A549 (cell line): ENCODE results near the gene NUCB1. TPM values are rescaled to one million over a fixed set of nuclear protein-coding genes. Genes with fewer than 3 reads are reported as not detected.

Experiments
- ATAC-seq, 2 experiments: fragments of 200-7000 bp in 1 of 2; fragments of >200 bp in 1 of 2; cut with Nextera tagmentation in 1 of 2; cut with Tn5 transposase in 1 of 2; 3 replicates each; pipeline versions ENCODE4 v1.8.0 to v1.9.1; 2018 to 2020; ENCODE audit warnings: mild to moderate bottlenecking in 1 of 2, moderate library complexity in 1 of 2
- CTCF ChIA-PET: fragments of 300-600 bp; sonication (Branson Sonifier 250); formaldehyde crosslinking; extraction: SDS; loops from one replicate; lab custom pipeline; 2021; ENCODE audit warnings: antibody characterized with exemption, inconsistent platforms; lab: Yijun Ruan, JAX
- POLR2A ChIA-PET: fragments of 350-600 bp; formaldehyde crosslinking; extraction: SDS; loops from one replicate; lab custom pipeline; 2021; ENCODE audit warnings: antibody characterized with exemption, inconsistent platforms; lab: Yijun Ruan, JAX
- DNase-seq, 2 experiments: peaks; one replicate each; pipeline versions ENCODE4 v3.0.0 to v3.0.0-alpha.2; 2011 to 2016; ENCODE audit warnings: low read depth in 1 of 2, low spot score in 1 of 2
- FAIRE-seq: peaks from 2 replicates; lab custom pipeline; 2011; peaks lifted over from hg19 to GRCh38; lab: Jason Lieb, UNC
- H3K27ac ChIP-seq, 2 experiments: fragments of >200 bp; sonication (Bioruptor Twin); formaldehyde crosslinking; 3 replicates each; pipeline ENCODE4 v1.5.1; 2016 to 2017
- H3K4me1 ChIP-seq: fragments of >200 bp; sonication (Bioruptor Twin); formaldehyde crosslinking; 3 replicates; pipeline ENCODE4 v1.6.1; 2016
- H3K4me2 ChIP-seq: fragments of >200 bp; sonication (Bioruptor Twin); formaldehyde crosslinking; 3 replicates; pipeline ENCODE4 v1.6.1; 2016
- H3K4me3 ChIP-seq: fragments of >200 bp; sonication (Bioruptor Twin); formaldehyde crosslinking; 3 replicates; pipeline ENCODE4 v1.5.1; 2016
- H3K9me3 ChIP-seq: fragments of >200 bp; sonication (Bioruptor Twin); formaldehyde crosslinking; 3 replicates; pipeline ENCODE4 v1.6.1; 2016
- CEBPB ChIP-seq, 2 experiments: fragments of >200 bp in 1 of 2; sonication (Bioruptor Twin) in 1 of 2; formaldehyde crosslinking in 1 of 2; IDR thresholded peaks; 2 replicates each; pipeline ENCODE4 v1.6.1; 2012 to 2016
- CHD4 ChIP-seq: fragments of 200-600 bp; sonication (generic); IDR thresholded peaks from 2 replicates; pipeline ENCODE4 v1.6.1; 2016; ENCODE audit warnings: antibody characterized with exemption, mild to moderate bottlenecking, borderline replicate concordance
- EHF ChIP-seq: fragments of 250-450 bp; sonication (Bioruptor Pico); IDR thresholded peaks from 2 replicates; pipeline ENCODE4 v1.5.0; 2020; ENCODE audit warnings: mild to moderate bottlenecking
- EHMT2 ChIP-seq: fragments of 200-600 bp; sonication (generic); IDR thresholded peaks from 2 replicates; pipeline ENCODE4 v1.6.1; 2016; ENCODE audit warnings: antibody characterized with exemption, low read depth, mild to moderate bottlenecking, moderate library complexity
- EP300 ChIP-seq, 2 experiments: fragments of >200 bp; sonication (Bioruptor Twin); formaldehyde crosslinking; IDR thresholded peaks; 2 replicates in 1 of 2; 3 replicates in 1 of 2; pipeline ENCODE4 v1.6.1; 2016 to 2017
- FOSL2 ChIP-seq, 2 experiments: fragments of 450-650 bp in 1 of 2; fragments of >200 bp in 1 of 2; sonication (Bioruptor Twin) in 1 of 2; formaldehyde crosslinking; IDR thresholded peaks; 2 replicates each; pipeline versions ENCODE4 v1.5.0 to v1.6.1; 2016 to 2020; ENCODE audit warnings: mild to moderate bottlenecking in 1 of 2, moderate library complexity in 1 of 2
- FOXS1 ChIP-seq: fragments of 250-450 bp; sonication (Bioruptor Pico); IDR thresholded peaks from 2 replicates; pipeline ENCODE4 v1.5.0; 2020; ENCODE audit warnings: mild to moderate bottlenecking, moderate library complexity
- GATA3 ChIP-seq: IDR thresholded peaks from 2 replicates; pipeline ENCODE4 v1.6.1; 2012; ENCODE audit warnings: borderline replicate concordance
- HES2 ChIP-seq: fragments of >200 bp; sonication (Bioruptor Twin); formaldehyde crosslinking; IDR thresholded peaks from 2 replicates; pipeline ENCODE4 v1.6.1; 2016
- HMGXB4 ChIP-seq: fragments of 250-450 bp; sonication (Bioruptor Pico); IDR thresholded peaks from 2 replicates; pipeline ENCODE4 v1.5.0; 2021; ENCODE audit warnings: mild to moderate bottlenecking, moderate library complexity, borderline replicate concordance
- HOXA7 ChIP-seq: fragments of 250-450 bp; sonication (Bioruptor Pico); IDR thresholded peaks from 2 replicates; pipeline ENCODE4 v1.5.0; 2020; ENCODE audit warnings: mild to moderate bottlenecking, moderate library complexity
- KDM5A ChIP-seq: fragments of 200-600 bp; sonication (generic); IDR thresholded peaks from 2 replicates; pipeline ENCODE4 v1.6.1; 2016; ENCODE audit warnings: antibody characterized with exemption, mild to moderate bottlenecking
- MAX ChIP-seq: IDR thresholded peaks from 2 replicates; pipeline ENCODE4 v1.6.1; 2012
- MYC ChIP-seq: IDR thresholded peaks from 2 replicates; pipeline ENCODE4 v1.6.1; 2012; ENCODE audit warnings: mild to moderate bottlenecking, inconsistent platforms, low read length, improper control_type of control experiment, borderline replicate concordance
- NFE2L2 ChIP-seq: fragments of 150-350 bp; conservative IDR thresholded peaks from 2 replicates; pipeline ENCODE4 v1.6.1; 2014; ENCODE audit warnings: low read length
- NPAS2 ChIP-seq: fragments of 250-450 bp; sonication (Bioruptor Pico); IDR thresholded peaks from 2 replicates; pipeline ENCODE4 v1.8.0; 2022; ENCODE audit warnings: mild to moderate bottlenecking, moderate library complexity, borderline replicate concordance
- POLR2A ChIP-seq: IDR thresholded peaks from 2 replicates; pipeline ENCODE4 v1.6.1; 2012; ENCODE audit warnings: mild to moderate bottlenecking, low read length
- RARB ChIP-seq: fragments of 250-450 bp; sonication (Bioruptor Pico); IDR thresholded peaks from 2 replicates; pipeline ENCODE4 v1.8.0; 2021; ENCODE audit warnings: mild to moderate bottlenecking, moderate library complexity
- RCOR1 ChIP-seq: fragments of 150-350 bp; IDR thresholded peaks from 2 replicates; pipeline ENCODE4 v1.6.1; 2014; ENCODE audit warnings: antibody characterized with exemption, low read length, low read depth
- REST ChIP-seq: fragments of 200-600 bp; sonication (generic); IDR thresholded peaks from 2 replicates; pipeline ENCODE4 v1.6.1; 2016; ENCODE audit warnings: antibody characterized with exemption, mild to moderate bottlenecking, moderate library complexity
- SMC3 ChIP-seq: fragments of >200 bp; sonication (Bioruptor Twin); formaldehyde crosslinking; IDR thresholded peaks from 3 replicates; pipeline ENCODE4 v1.6.1; 2018; ENCODE audit warnings: inconsistent platforms
- TFCP2L1 ChIP-seq: fragments of 250-450 bp; sonication (Bioruptor Pico); IDR thresholded peaks from 2 replicates; pipeline ENCODE4 v1.5.0; 2021; ENCODE audit warnings: mild to moderate bottlenecking
- TP53 ChIP-seq: fragments of 250-450 bp; sonication (Bioruptor Pico); IDR thresholded peaks from 2 replicates; pipeline ENCODE4 v1.5.0; 2021; ENCODE audit warnings: mild to moderate bottlenecking, moderate library complexity
- ZC3H11A ChIP-seq: fragments of 450-650 bp; IDR thresholded peaks from 2 replicates; pipeline ENCODE4 v1.6.1; 2014; ENCODE audit warnings: antibody characterized with exemption, mild to moderate bottlenecking
- ZSCAN20 ChIP-seq: fragments of 250-450 bp; sonication (Bioruptor Pico); IDR thresholded peaks from 2 replicates; pipeline ENCODE4 v1.8.0; 2022; ENCODE audit warnings: mild to moderate bottlenecking, moderate library complexity
- WGBS: methylation state at CpG from one replicate; pipeline ENCODE4 v1.1.6; 2017; ENCODE audit errors: missing lambda C conversion rate; 5-methylcytosine and 5-hydroxymethylcytosine counted together
- polyA plus RNA-seq, 4 experiments: library from polyadenylated mRNA; depleted of rRNA in 3 of 4; stranded (reverse); fragments of >200 nt; fragmentation: RNase III in 1 of 4; extraction: RNeasy Plus Mini Kit Qiagen cat#74134 plus additional on column Dnase treatment in 1 of 4; gene quantifications; 2 replicates in 3 of 4; 3 replicates in 1 of 4; pipeline ENCODE4 v1.2.3, GENCODE V29; 2011 to 2017

NUCB1 gene
- polyA plus RNA-seq, 2 of the 4 experiments (the other 2 are of a cell fraction) = 79.5 to 182 TPM

GRCh38 chr19:48876043-48876981 lies 23.8 kb upstream of the NUCB1 start (continued):
- 0 out of 2 replicates have a peak, but pooled peaks have one; percentile 15 for TF ChIP-seq REST

- DNase-seq (no peak), FAIRE-seq (no peak), ATAC-seq (no peak)
- 93% methylated on average over 6 of the region's 6 CpGs for WGBS
- peak; percentile 62 for TF ChIP-seq RARB
- TF ChIP-seq NFE2L2 = no peak
- 0 out of 2 replicates have a peak, but pooled peaks have one; percentile 29 for TF ChIP-seq TP53 (CRISPR knock-in tag)
- TF ChIP-seq FOSL2 (IDR thresholded peaks at IDR 0.05) = no peak
- peak; percentile 2; the same call in 1 of the 2 replicates for TF ChIP-seq FOSL2 (CRISPR knock-in tag; IDR thresholded peaks at IDR 0.05)
- TF ChIP-seq HOXA7 (CRISPR knock-in tag) = 0 out of 2 replicates have a peak, but pooled peaks have one; percentile 14
- TF ChIP-seq, all 56 proteins: peak for 4
- H3K4me2 ChIP-seq = no peak overlapping the region
- H3K4me1 ChIP-seq = peaks cover 22% of the 10 kb centered on the region
- ChIA-PET POLR2A (no interaction called here), CTCF (interaction anchor here (0.7 to 13.7 kb wide), 6 partner anchors 22 to 202 kb away, joined by 3 to 121 read pairs (median 4); partner anchors contain the start of genes BAX and NUCB1)
- H3K27ac ChIP-seq = no peak overlapping the region
- no peak overlapping the region for H3K4me3 ChIP-seq
- H3K9me3 ChIP-seq = no peaks in the 10 kb centered on the region
Measured at GRCh38 chr19:48877855-48878195, 22.3 kb upstream of the NUCB1 start.

GRCh38 chr19:48878196-48879024 lies 21.7 kb upstream of the NUCB1 start:
- no peak overlapping the region for H3K27ac ChIP-seq
- H3K9me3 ChIP-seq = no peaks in the 10 kb centered on the region
- peak in 1 of 2 experiments; percentile 0; a peak in 1 of 6 replicates for ATAC-seq
- 89% methylated on average over 11 of the region's 11 CpGs for WGBS
- no peak for FAIRE-seq
- no peak overlapping the region for H3K4me3 ChIP-seq
- ChIA-PET POLR2A (interaction anchor here (0.5 to 1.7 kb wide), 4 partner anchors 20 to 150 kb away, joined by 3 to 7 read pairs (median 4); partner anchors contain the start of genes BAX and TULP2), CTCF (interaction anchor here (0.7 to 13.7 kb wide), 8 partner anchors 22 to 115 kb away, joined by 3 to 121 read pairs (median 4); partner anchors contain the start of genes BAX, GYS1, NUCB1 and RUVBL2)
- peak in 1 of 2 experiments; percentile 51 for DNase-seq
- peaks cover 22% of the 10 kb centered on the region for H3K4me1 ChIP-seq
- H3K4me2 ChIP-seq = no peak overlapping the region
- TF ChIP-seq CHD4 (no peak), KDM5A (no peak), FOXS1 (CRISPR knock-in tag) (no peak), GATA3 (no peak), TFCP2L1 (CRISPR knock-in tag) (peak; percentile 94), NPAS2 (CRISPR knock-in tag) (no peak), CEBPB (IDR thresholded peaks at IDR 0.05) (no peak), POLR2A (no peak), ZC3H11A (no peak), MYC (no peak), SMC3 (no peak), EP300 (IDR thresholded peaks at IDR 0.05) (no peak), FOSL2 (IDR thresholded peaks at IDR 0.05) (no peak), FOSL2 (CRISPR knock-in tag; IDR thresholded peaks at IDR 0.05) (no peak), HES2 (no peak), HMGXB4 (CRISPR knock-in tag) (peak; percentile 75; the same call in 1 of the 2 replicates), ZSCAN20 (CRISPR knock-in tag) (0 out of 2 replicates have a peak, but pooled peaks have one; percentile 17), EHMT2 (no peak), EHF (CRISPR knock-in tag) (no peak; the same call in 1 of the 2 replicates), RARB (peak; percentile 66), RCOR1 (no peak), MAX (no peak)
